ENCODE data around the gene MX2. TPM values are rescaled to one million over a fixed set of nuclear protein-coding genes. Genes with fewer than 3 reads are reported as not detected.
"Not testable (repeated sequence)": the region's sequence is repeated elsewhere in the genome, so short reads cannot be mapped to it uniquely, and the experiment has no call there.

MX2 gene
- total and polyA plus RNA-seq, 10 of the 15 experiments (the other 5 are each of a cell fraction or from before 2014, with no cell fraction given), result 10.5 to 167 (median 46.1) TPM

GRCh38 chr21:41359286-41359685 is 2.5 kb upstream of the MX2 start:
- Histone ChIP-seq H3K27me3 (replicated peaks in 1 of 2; ENCODE audit: control insufficient read depth in 2 of 2, insufficient read depth in 2 of 2, low read length in 1 of 2) (no peaks in the 10 kb centered on the region), H3K4me1 (ENCODE audit: control insufficient read depth, insufficient read depth, low read length) (peaks cover 14% of the 10 kb centered on the region), H3K36me3 (ENCODE audit: control insufficient read depth in 2 of 2, insufficient read depth in 2 of 2, low read length in 1 of 2) (no peaks in the 10 kb centered on the region), H3K27ac (ENCODE audit: control insufficient read depth, insufficient read depth) (no peak overlapping the region), H3K9ac (ENCODE audit: control insufficient read depth, insufficient read depth, low read length) (no peak overlapping the region), H3K4me3 (no peak overlapping the region), H3K4me2 (ENCODE audit: control insufficient read depth, insufficient read depth) (no peak overlapping the region), H3K79me2 (ENCODE audit: control insufficient read depth, insufficient read depth, low read length) (peaks cover 15% of the 10 kb centered on the region), H3K9me3 (replicated peaks; ENCODE audit: control insufficient read depth, insufficient read depth, low read length) (no peaks in the 10 kb centered on the region), H2AFZ (ENCODE audit: control insufficient read depth, low read depth, low read length) (no peak overlapping the region), H4K20me1 (ENCODE audit: control insufficient read depth, insufficient read depth) (no peaks in the 10 kb centered on the region)
- ATAC-seq, result no peak
- ChIA-PET POLR2A (no interaction called here), CTCF (interaction anchor here (1.1 to 9.1 kb wide), 2 partner anchors 52 to 76 kb away, joined by 5 to 63 read pairs; no protein-coding TSS in a partner anchor), RAD21 (ENCODE audit: unreplicated experiment) (interaction anchor here (0.7 to 4.6 kb wide), 2 partner anchors 12 to 76 kb away, joined by 5 to 29 read pairs; no protein-coding TSS in a partner anchor), SMC1A (ENCODE audit: uncharacterized antibody, unreplicated experiment) (interaction anchor here (3.7 to 4.9 kb wide), 2 partner anchors 10 to 76 kb away, joined by 26 to 34 read pairs; no protein-coding TSS in a partner anchor)
- FAIRE-seq, result no peak
- in situ Hi-C loops (cut with MboI) (no loop called here), intact Hi-C loops (cut with micrococcal nuclease; ENCODE audit: unreplicated experiment) (no loop called here)
- TF ChIP-seq, protein P1, sequence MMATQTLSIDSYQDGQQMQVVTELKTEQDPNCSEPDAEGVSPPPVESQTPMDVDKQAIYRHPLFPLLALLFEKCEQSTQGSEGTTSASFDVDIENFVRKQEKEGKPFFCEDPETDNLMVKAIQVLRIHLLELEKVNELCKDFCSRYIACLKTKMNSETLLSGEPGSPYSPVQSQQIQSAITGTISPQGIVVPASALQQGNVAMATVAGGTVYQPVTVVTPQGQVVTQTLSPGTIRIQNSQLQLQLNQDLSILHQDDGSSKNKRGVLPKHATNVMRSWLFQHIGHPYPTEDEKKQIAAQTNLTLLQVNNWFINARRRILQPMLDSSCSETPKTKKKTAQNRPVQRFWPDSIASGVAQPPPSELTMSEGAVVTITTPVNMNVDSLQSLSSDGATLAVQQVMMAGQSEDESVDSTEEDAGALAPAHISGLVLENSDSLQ (IDR thresholded peaks at IDR 0.05), result no peak
- TF ChIP-seq SREBF1 (IDR thresholded peaks at IDR 0.05; ENCODE audit: low read length) (no peak), ZNF217 (IDR thresholded peaks at IDR 0.05) (no peak)
- TF ChIP-seq, protein P2, sequence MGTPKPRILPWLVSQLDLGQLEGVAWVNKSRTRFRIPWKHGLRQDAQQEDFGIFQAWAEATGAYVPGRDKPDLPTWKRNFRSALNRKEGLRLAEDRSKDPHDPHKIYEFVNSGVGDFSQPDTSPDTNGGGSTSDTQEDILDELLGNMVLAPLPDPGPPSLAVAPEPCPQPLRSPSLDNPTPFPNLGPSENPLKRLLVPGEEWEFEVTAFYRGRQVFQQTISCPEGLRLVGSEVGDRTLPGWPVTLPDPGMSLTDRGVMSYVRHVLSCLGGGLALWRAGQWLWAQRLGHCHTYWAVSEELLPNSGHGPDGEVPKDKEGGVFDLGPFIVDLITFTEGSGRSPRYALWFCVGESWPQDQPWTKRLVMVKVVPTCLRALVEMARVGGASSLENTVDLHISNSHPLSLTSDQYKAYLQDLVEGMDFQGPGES (IDR thresholded peaks at IDR 0.05), result no peak
- no TSS peak for BruUV-seq (replicated peaks)
- WGBS (ENCODE audit: insufficient coverage, insufficient replicate concordance, low lambda C conversion rate, missing lambda C conversion rate), result 97% methylated on average over 12 of the region's 12 CpGs
- DNase-seq (ENCODE audit: low read depth, low spot score), result no peak

GRCh38 chr21:41359754-41360071 is 2.1 kb upstream of the MX2 start:
- intact Hi-C loops (cut with micrococcal nuclease; ENCODE audit: unreplicated experiment), result loop anchor here (5.0 to 10.0 kb wide), 4 partner anchors 77 to 865 kb away; no protein-coding TSS in a partner anchor
- ChIA-PET CTCF (interaction anchor here (9.1 kb wide), 1 partner anchor 77 kb away, joined by 63 read pairs; no protein-coding TSS in a partner anchor), RAD21 (ENCODE audit: unreplicated experiment) (interaction anchor here (4.6 kb wide), 1 partner anchor 12 kb away, joined by 29 read pairs; no protein-coding TSS in a partner anchor)
- peaks cover 18% of the 10 kb centered on the region for H3K79me2 ChIP-seq (ENCODE audit: control insufficient read depth, insufficient read depth, low read length)
- H3K36me3 ChIP-seq (ENCODE audit: control insufficient read depth in 2 of 2, insufficient read depth in 2 of 2, low read length in 1 of 2); FAIRE-seq; DNase-seq (ENCODE audit: low read depth, low spot score); BruUV-seq (replicated peaks); POLR2A ChIA-PET; H3K4me2 ChIP-seq (ENCODE audit: control insufficient read depth, insufficient read depth); H3K4me3 ChIP-seq; H4K20me1 ChIP-seq (ENCODE audit: control insufficient read depth, insufficient read depth); H3K27ac ChIP-seq (ENCODE audit: control insufficient read depth, insufficient read depth); ATAC-seq; SMC1A ChIA-PET (ENCODE audit: uncharacterized antibody, unreplicated experiment); in situ Hi-C loops (cut with MboI); H2AFZ ChIP-seq (ENCODE audit: control insufficient read depth, low read depth, low read length); H3K27me3 ChIP-seq (replicated peaks in 1 of 2; ENCODE audit: control insufficient read depth in 2 of 2, insufficient read depth in 2 of 2, low read length in 1 of 2); H3K9ac ChIP-seq (ENCODE audit: control insufficient read depth, insufficient read depth, low read length); H3K9me3 ChIP-seq (replicated peaks; ENCODE audit: control insufficient read depth, insufficient read depth, low read length): not testable (repeated sequence)
- H3K4me1 ChIP-seq (ENCODE audit: control insufficient read depth, insufficient read depth, low read length), result peaks cover 15% of the 10 kb centered on the region
- WGBS (ENCODE audit: insufficient coverage, insufficient replicate concordance, low lambda C conversion rate, missing lambda C conversion rate), result 78% methylated on average over 4 of the region's 4 CpGs

Data from GM12878 (cell line).